Thyroid gland (tissue), 4 donors: ENCODE measurements around the gene CPNE4.

ENCODE experiments used
- POLR2A ChIP-seq, 2 donors: fragments of 450-650 bp; IDR thresholded peaks; one replicate each; pipeline ENCODE4 v1.6.1; 2017; ENCODE audit warnings: antibody characterized with exemption in 2 of 2, mild to moderate bottlenecking in 2 of 2, moderate library complexity in 1 of 2
- TF ChIP-seq, protein P1 (sequence below), 6 experiments: fragments of 200-600 bp in 3 of 6; fragments of 450-650 bp in 3 of 6; sonication (generic) in 3 of 6; IDR thresholded peaks; one replicate each; pipeline ENCODE4 v1.5.1; 2016 to 2019; ENCODE audit warnings: antibody characterized with exemption in 6 of 6, mild to moderate bottlenecking in 2 of 6, inconsistent platforms in 1 of 6, moderate library complexity in 1 of 6

DNA sequence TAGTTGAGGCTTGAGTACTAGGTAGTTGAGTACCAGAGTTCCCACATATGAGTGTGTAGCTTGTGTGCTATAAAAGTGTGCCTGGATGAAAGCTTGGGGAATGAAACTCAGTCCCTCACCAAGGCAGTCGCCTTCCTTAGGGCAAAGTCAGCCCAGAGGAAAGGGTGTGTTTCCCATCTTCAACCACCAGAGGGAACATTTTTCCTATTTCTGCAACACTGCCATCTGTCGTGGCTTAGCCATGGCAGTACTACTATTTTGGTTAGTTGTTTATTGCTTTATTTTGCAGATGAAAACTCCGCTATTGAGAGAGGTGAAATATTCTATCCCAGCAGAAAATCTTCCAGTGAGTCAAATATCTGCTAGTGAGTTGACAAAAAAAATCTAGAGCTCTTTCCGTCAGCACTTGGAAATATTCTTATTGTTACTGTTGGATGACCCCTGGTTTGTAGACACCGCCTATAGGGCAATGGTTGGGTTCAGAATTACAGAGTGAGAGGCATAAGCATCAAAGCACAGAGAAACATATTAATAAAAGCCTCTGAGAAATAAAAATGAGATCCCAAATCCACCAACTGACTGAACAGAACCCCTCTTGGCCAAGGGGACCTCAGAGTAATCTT, 239.9 kb downstream of the CPNE4 start:
- TF ChIP-seq, protein P1, sequence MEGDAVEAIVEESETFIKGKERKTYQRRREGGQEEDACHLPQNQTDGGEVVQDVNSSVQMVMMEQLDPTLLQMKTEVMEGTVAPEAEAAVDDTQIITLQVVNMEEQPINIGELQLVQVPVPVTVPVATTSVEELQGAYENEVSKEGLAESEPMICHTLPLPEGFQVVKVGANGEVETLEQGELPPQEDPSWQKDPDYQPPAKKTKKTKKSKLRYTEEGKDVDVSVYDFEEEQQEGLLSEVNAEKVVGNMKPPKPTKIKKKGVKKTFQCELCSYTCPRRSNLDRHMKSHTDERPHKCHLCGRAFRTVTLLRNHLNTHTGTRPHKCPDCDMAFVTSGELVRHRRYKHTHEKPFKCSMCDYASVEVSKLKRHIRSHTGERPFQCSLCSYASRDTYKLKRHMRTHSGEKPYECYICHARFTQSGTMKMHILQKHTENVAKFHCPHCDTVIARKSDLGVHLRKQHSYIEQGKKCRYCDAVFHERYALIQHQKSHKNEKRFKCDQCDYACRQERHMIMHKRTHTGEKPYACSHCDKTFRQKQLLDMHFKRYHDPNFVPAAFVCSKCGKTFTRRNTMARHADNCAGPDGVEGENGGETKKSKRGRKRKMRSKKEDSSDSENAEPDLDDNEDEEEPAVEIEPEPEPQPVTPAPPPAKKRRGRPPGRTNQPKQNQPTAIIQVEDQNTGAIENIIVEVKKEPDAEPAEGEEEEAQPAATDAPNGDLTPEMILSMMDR (IDR thresholded peaks at IDR 0.05): peak; percentile 70 to 89 (median 78)
- TF ChIP-seq POLR2A (IDR thresholded peaks at IDR 0.05): no peak
